Measurements from ENCODE around the gene ZNF451. TPM values are rescaled to one million over a fixed set of nuclear protein-coding genes. Genes with fewer than 3 reads are reported as not detected.

The ZNF451 gene
- total RNA-seq, 2 experiments from 2014 or later, result 55.9 to 56.4 TPM

- no peaks in the 10 kb centered on the region for H3K36me3 Mint-ChIP-seq (ENCODE audit: low read depth)
These were observed 115.8 kb downstream of the ZNF451 start for GRCh38 chr6:57205550-57206328.

DNA sequence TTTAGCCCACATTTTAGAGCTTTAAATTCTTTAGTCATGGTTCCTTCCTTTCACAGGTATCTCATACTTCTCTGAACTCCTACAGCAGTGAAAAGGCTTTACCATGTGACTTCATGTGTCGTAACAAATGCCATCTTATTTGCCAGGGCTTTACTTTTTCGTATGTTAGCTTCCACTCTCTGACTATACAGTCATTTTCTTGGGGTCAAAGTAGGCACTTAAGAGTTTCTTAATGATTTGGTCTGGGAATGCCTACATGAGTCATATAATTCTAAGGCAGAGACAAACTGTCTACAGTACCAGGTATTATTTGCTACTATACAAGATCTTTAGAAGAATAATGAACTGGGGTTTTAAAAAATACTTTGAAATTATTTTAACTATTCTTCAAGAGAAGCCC lies 117.2 kb downstream of the ZNF451 start:
- DNase-seq, result no peak
- ChIA-PET CTCF (interaction anchor here (1.4 kb wide), 1 partner anchor 15 kb away, joined by 3 read pairs; the partner anchor contains the start of gene RAB23), POLR2A (no interaction called here)
- Mint-ChIP-seq H3K4me1 (peaks cover 2% of the 10 kb centered on the region), H3K4me3 (no peak overlapping the region), H3K27me3 (no peaks in the 10 kb centered on the region), H3K9me3 (no peaks in the 10 kb centered on the region), H3K36me3 (ENCODE audit: low read depth) (no peaks in the 10 kb centered on the region), H3K27ac (no peak overlapping the region)

More at GRCh38 chr6:57205550-57206328, 115.8 kb downstream of the ZNF451 start:
- Mint-ChIP-seq H3K27ac (no peak overlapping the region), H3K4me1 (peaks cover 2% of the 10 kb centered on the region), H3K9me3 (no peaks in the 10 kb centered on the region), H3K4me3 (no peak overlapping the region), H3K27me3 (no peaks in the 10 kb centered on the region)
- CTCF ChIA-PET, result no interaction called here
- POLR2A ChIA-PET, result no interaction called here
- DNase-seq, result no peak

DNA sequence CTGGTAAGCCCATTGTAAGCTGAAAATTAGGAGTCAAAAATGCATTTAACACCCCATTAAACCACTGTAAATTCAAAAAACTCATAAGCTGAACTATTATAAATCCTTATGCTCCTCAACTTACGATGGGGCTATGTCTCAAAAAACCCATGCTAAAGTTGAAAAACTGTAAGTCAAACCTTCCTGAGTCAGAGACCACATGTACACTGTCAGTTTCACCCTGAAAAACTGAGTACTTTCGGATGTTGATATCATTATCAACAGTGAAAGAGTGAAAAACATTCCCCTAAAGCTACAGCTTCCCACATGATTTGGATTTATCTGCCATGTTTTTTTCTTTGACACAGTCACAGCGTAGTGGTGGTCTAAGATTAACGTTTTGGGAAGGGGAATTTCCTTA lies 117.9 kb downstream of the ZNF451 start:
- no peak for DNase-seq
- Mint-ChIP-seq H3K9me3 (no peaks in the 10 kb centered on the region), H3K36me3 (ENCODE audit: low read depth) (no peaks in the 10 kb centered on the region), H3K4me3 (no peak overlapping the region), H3K4me1 (peaks cover 2% of the 10 kb centered on the region), H3K27ac (no peak overlapping the region), H3K27me3 (no peaks in the 10 kb centered on the region)
- CTCF ChIA-PET, result interaction anchor here (1.4 kb wide), 1 partner anchor 14 kb away, joined by 3 read pairs; the partner anchor contains the start of gene RAB23
- POLR2A ChIA-PET, result no interaction called here

DNA sequence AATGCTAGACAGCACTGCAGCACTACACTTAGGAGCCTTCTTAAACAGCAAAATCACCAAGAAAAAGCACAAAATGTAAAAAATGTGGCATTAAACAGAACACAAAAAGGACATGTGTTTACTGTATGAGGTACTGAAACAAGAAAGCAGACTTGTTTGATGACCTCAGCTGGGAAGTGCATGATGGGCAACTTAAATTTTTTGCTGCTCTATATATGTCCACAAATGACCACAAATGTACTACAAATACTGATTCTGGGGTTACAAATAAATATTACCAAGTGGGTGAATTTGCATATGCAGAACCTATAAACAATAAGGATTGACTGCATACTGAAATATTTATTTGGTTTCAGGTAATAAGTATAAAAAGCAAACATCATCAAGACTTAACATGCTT lies 119.0 kb downstream of the ZNF451 start:
- H3K4me1 Mint-ChIP-seq, result peaks cover 7% of the 10 kb centered on the region
- no peak for DNase-seq
- no peak overlapping the region for H3K27ac Mint-ChIP-seq
- H3K36me3 Mint-ChIP-seq (ENCODE audit: low read depth), result no peaks in the 10 kb centered on the region
- ChIA-PET POLR2A (no interaction called here), CTCF (no interaction called here)
- no peaks in the 10 kb centered on the region for H3K9me3 Mint-ChIP-seq
- no peak overlapping the region for H3K4me3 Mint-ChIP-seq
- H3K27me3 Mint-ChIP-seq, result no peaks in the 10 kb centered on the region

- Mint-ChIP-seq H3K27ac (no peak overlapping the region), H3K9me3 (peaks cover 2% of the 10 kb centered on the region), H3K27me3 (no peaks in the 10 kb centered on the region), H3K4me1 (peaks cover 16% of the 10 kb centered on the region), H3K36me3 (ENCODE audit: low read depth) (peaks cover 7% of the 10 kb centered on the region), H3K4me3 (no peak overlapping the region)
- ChIA-PET CTCF (no interaction called here), POLR2A (no interaction called here)
- DNase-seq, result no peak
These were observed 120.1 kb downstream of the ZNF451 start for GRCh38 chr6:57210060-57210459.

GRCh38 chr6:57215260-57215659 lies 125.3 kb downstream of the ZNF451 start:
- no peaks in the 10 kb centered on the region for H3K27me3 Mint-ChIP-seq
- DNase-seq, result no peak
- peaks cover 8% of the 10 kb centered on the region for H3K36me3 Mint-ChIP-seq (ENCODE audit: low read depth)
- ChIA-PET CTCF (no interaction called here), POLR2A (no interaction called here)
- peaks cover 28% of the 10 kb centered on the region for H3K4me1 Mint-ChIP-seq
- H3K4me3 Mint-ChIP-seq, result no peak overlapping the region
- peaks cover 5% of the 10 kb centered on the region for H3K9me3 Mint-ChIP-seq
- no peak overlapping the region for H3K27ac Mint-ChIP-seq

DNA sequence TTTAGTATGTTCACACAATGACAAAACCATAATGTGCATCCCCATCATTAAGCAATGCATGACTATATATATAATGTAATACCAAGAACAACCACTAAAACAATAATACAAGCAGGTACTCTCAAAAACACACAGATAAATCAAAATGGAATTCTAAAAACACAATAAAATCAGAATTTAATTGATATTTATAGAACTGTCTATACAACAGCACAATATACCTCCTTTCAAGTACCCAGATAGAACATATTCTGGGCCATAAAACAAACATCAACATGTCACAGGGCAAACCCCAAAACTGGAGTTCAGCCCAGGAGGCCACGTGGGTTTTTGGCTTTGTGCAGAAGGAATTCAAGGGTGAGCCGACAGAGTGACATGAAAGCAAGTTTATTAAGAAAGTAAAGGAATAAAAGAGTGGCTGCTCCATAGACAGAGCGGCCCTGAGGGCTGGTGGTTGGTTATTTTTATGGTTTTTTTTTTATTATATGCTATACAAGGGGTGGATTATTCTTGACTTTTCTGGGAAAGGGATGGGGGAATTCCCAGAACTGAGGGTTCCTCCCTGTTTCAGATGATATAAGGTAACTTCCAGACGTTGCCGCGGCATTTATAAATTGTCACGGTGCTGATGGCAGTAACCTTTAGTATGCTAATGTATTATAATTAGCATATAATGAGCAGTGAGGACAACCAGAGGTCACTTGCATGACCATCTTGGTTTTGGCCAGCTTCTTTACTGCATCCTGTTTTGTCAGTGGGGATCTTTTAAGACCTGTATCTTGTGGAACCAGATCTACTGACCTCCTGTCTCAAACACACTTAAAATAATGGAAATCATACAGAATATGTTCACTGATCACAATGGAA lies 126.5 kb downstream of the ZNF451 start:
- no peak for DNase-seq
- POLR2A ChIA-PET, result no interaction called here
- H3K9me3 Mint-ChIP-seq, result peaks cover 5% of the 10 kb centered on the region
- H3K27ac Mint-ChIP-seq, result no peak overlapping the region
- no peak overlapping the region for H3K4me3 Mint-ChIP-seq
- H3K4me1 Mint-ChIP-seq, result peaks cover 36% of the 10 kb centered on the region
- peaks cover 1% of the 10 kb centered on the region for H3K27me3 Mint-ChIP-seq
- CTCF ChIA-PET, result interaction anchor here (0.7 kb wide), 1 partner anchor 50 kb away, joined by 4 read pairs; no protein-coding TSS in a partner anchor
- peaks cover 8% of the 10 kb centered on the region for H3K36me3 Mint-ChIP-seq (ENCODE audit: low read depth)

DNA sequence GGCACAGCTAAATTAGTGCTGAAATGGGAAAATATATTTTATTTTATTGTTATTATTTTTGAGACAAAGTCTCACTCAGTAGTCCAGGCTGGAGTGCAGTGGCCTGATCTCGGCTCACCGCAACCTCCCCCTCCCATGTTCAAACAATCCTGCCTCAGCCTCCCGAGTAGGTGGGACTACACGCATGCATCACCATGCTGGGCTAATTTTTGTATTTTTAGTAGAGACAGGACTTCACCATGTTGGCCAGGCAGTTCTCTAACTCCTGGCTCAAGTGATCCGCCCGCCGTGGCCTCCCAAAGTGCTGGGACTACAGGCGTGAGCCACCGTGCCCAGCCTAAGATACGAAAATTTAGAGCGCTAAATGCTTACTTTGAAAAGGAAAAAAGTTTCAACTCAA lies 127.3 kb downstream of the ZNF451 start:
- Mint-ChIP-seq H3K27ac (no peak overlapping the region), H3K27me3 (peaks cover 1% of the 10 kb centered on the region), H3K4me1 (peaks cover 37% of the 10 kb centered on the region), H3K36me3 (ENCODE audit: low read depth) (peaks cover 8% of the 10 kb centered on the region), H3K4me3 (no peak overlapping the region), H3K9me3 (peaks cover 5% of the 10 kb centered on the region)
- DNase-seq, result no peak
- POLR2A ChIA-PET, result no interaction called here
- CTCF ChIA-PET, result no interaction called here

Other genes with a start within 250 kb of the ZNF451 start
- not detected for gene BEND6, start 135.1 kb upstream of the ZNF451 start, total RNA-seq
- gene KIAA1586, start 43.5 kb upstream of the ZNF451 start, total RNA-seq, result 10 to 100 TPM; 11.8 to 12.6 TPM
- 1 to 10 TPM; 5.7 to 5.8 TPM for gene BAG2, start 82.1 kb downstream of the ZNF451 start, total RNA-seq
- 1 to 10 TPM; 3.0 to 3.5 TPM for gene RAB23, start 132.1 kb downstream of the ZNF451 start, total RNA-seq
- gene PRIM2, start 227.4 kb downstream of the ZNF451 start, total RNA-seq, result 10 to 100 TPM; 32.3 to 34.0 TPM